HepG2 (cell line): ENCODE results near the gene TBC1D22A. TPM values are rescaled to one million over a fixed set of nuclear protein-coding genes. Genes with fewer than 3 reads are reported as not detected.

Experiments used
- ADNP ChIP-seq: sonication (generic); formaldehyde crosslinking; IDR thresholded peaks from 2 replicates; pipeline ENCODE4 v1.4.0; 2020; ENCODE audit warnings: missing genetic modification reagents
- DNMT1 ChIP-seq: sonication (generic); formaldehyde crosslinking; IDR thresholded peaks from 2 replicates; pipeline ENCODE4 v1.5.1; 2020; ENCODE audit warnings: mild to moderate bottlenecking, missing genetic modification reagents
- FOXO4 ChIP-seq: sonication (generic); formaldehyde crosslinking; conservative IDR thresholded peaks from 2 replicates; pipeline ENCODE4 v1.8.1; 2023; ENCODE audit warnings: missing genetic modification reagents
- GABPA ChIP-seq, 2 experiments: IDR thresholded peaks; 2 replicates each; pipeline ENCODE4 v1.6.1; 2011 to 2016; ENCODE audit warnings: low read depth in 2 of 2, low read length in 1 of 2, missing biosample characterization in 1 of 2, missing genetic modification characterization in 1 of 2
- HNF4G ChIP-seq, 2 experiments: sonication (generic) in 1 of 2; formaldehyde crosslinking in 1 of 2; IDR thresholded peaks; 2 replicates each; pipeline versions ENCODE4 v1.4.0 to v1.6.1; 2011 to 2020; ENCODE audit warnings: borderline replicate concordance in 2 of 2, low read depth in 2 of 2, mild to moderate bottlenecking in 2 of 2, low read length in 1 of 2, missing genetic modification reagents in 1 of 2, moderate library complexity in 1 of 2
- HOXA3 ChIP-seq: sonication (generic); formaldehyde crosslinking; IDR thresholded peaks from 2 replicates; pipeline ENCODE4 v1.5.0; 2020; ENCODE audit warnings: missing genetic modification reagents
- KDM4B ChIP-seq: sonication (generic); formaldehyde crosslinking; IDR thresholded peaks from 2 replicates; pipeline ENCODE4 v1.4.0; 2020; ENCODE audit warnings: missing genetic modification reagents
- NFYB ChIP-seq: sonication (generic); formaldehyde crosslinking; IDR thresholded peaks from 2 replicates; pipeline ENCODE4 v1.4.0; 2020; ENCODE audit warnings: missing genetic modification reagents
- PAX8 ChIP-seq: sonication (generic); formaldehyde crosslinking; IDR thresholded peaks from 2 replicates; pipeline ENCODE4 v1.8.0; 2022; ENCODE audit warnings: mild to moderate bottlenecking, missing genetic modification reagents, borderline replicate concordance
- PHF21A ChIP-seq: sonication (generic); formaldehyde crosslinking; IDR thresholded peaks from 2 replicates; pipeline ENCODE4 v1.5.0; 2020; ENCODE audit warnings: mild to moderate bottlenecking, missing genetic modification reagents
- SMAD3 ChIP-seq: sonication (generic); formaldehyde crosslinking; IDR thresholded peaks from 2 replicates; pipeline ENCODE4 v1.4.0; 2020; ENCODE audit warnings: missing genetic modification reagents
- TBP ChIP-seq: sonication (generic); formaldehyde crosslinking; IDR thresholded peaks from 2 replicates; pipeline ENCODE4 v1.5.0; 2020; ENCODE audit warnings: missing genetic modification reagents
- THAP7 ChIP-seq: sonication (generic); formaldehyde crosslinking; IDR thresholded peaks from 2 replicates; pipeline ENCODE4 v1.8.1; 2023; ENCODE audit warnings: mild to moderate bottlenecking, missing genetic modification reagents
- YEATS2 ChIP-seq: sonication (generic); formaldehyde crosslinking; IDR thresholded peaks from 2 replicates; pipeline ENCODE4 v1.4.0; 2020; ENCODE audit warnings: missing genetic modification reagents, borderline replicate concordance
- ZBTB14 ChIP-seq: sonication (generic); formaldehyde crosslinking; IDR thresholded peaks from 2 replicates; pipeline ENCODE4 v1.4.0; 2020; ENCODE audit warnings: missing genetic modification reagents
- ZBTB20 ChIP-seq: sonication (generic); formaldehyde crosslinking; IDR thresholded peaks from 2 replicates; pipeline ENCODE4 v1.8.1; 2023; ENCODE audit warnings: missing genetic modification reagents, low read depth, mild to moderate bottlenecking, borderline replicate concordance
- ZFP91 ChIP-seq: sonication (generic); formaldehyde crosslinking; IDR thresholded peaks from 2 replicates; pipeline ENCODE4 v1.9.0; 2022; ENCODE audit warnings: missing genetic modification reagents, mild to moderate bottlenecking, borderline replicate concordance
- ZNF264 ChIP-seq: sonication (generic); formaldehyde crosslinking; IDR thresholded peaks from 2 replicates; pipeline ENCODE4 v1.4.0; 2020; ENCODE audit warnings: missing genetic modification reagents
- polyA plus RNA-seq, 8 experiments: library from polyadenylated mRNA; depleted of rRNA in 3 of 8; stranded (reverse) in 7 of 8; unstranded in 1 of 8; fragments of >200 nt; fragmentation: Illumina TruSeq in 4 of 8; extraction: Trizol in 4 of 8; gene quantifications; 2 replicates each; pipeline versions ENCODE4 v1.2.1 to v1.2.3, GENCODE V29; 2011 to 2016; ENCODE audit warnings: low read depth in 4 of 8, missing spikeins in 1 of 8, mixed read lengths in 1 of 8; ENCODE audit not compliant: insufficient read depth in 1 of 8
- total RNA-seq, 5 experiments: library from RNA; depleted of rRNA; stranded (reverse); fragments of >200 nt; fragmentation: Illumina TruSeq; extraction: Trizol; gene quantifications; 2 replicates each; pipeline ENCODE4 v1.2.3, GENCODE V29; 2016; ENCODE audit warnings: low read depth in 1 of 5

The TBC1D22A gene
- total and polyA plus RNA-seq, 2 of the 13 experiments (the other 11 are each of a cell fraction or from before 2014, with no cell fraction given) = 17.3 to 18.0 TPM

- TF ChIP-seq PAX8 = no peak
- no peak for TF ChIP-seq NFYB
- 0 out of 2 replicates have a peak, but pooled peaks have one; percentile 22 for TF ChIP-seq ZBTB20 (CRISPR knock-in tag)
- TF ChIP-seq THAP7 (CRISPR knock-in tag) = no peak
- TF ChIP-seq DNMT1 (CRISPR knock-in tag) = no peak
- TF ChIP-seq TBP = no peak
- 0 out of 2 replicates have a peak, but pooled peaks have one; percentile 20 for TF ChIP-seq PHF21A
- TF ChIP-seq ADNP (CRISPR knock-in tag) = no peak
- TF ChIP-seq ZBTB14 = no peak
- no peak for TF ChIP-seq KDM4B (CRISPR knock-in tag)
- TF ChIP-seq HOXA3 (CRISPR knock-in tag) = peak; percentile 43; the same call in 1 of the 2 replicates
- TF ChIP-seq ZNF264 = no peak
- TF ChIP-seq GABPA (IDR thresholded peaks at IDR 0.05; ENCODE audit: low read depth, low read length) = no peak
- TF ChIP-seq GABPA (CRISPR knock-in tag; IDR thresholded peaks at IDR 0.05; ENCODE audit: low read depth) = 0 out of 2 replicates have a peak, but pooled peaks have one; percentile 16
- no peak for TF ChIP-seq YEATS2 (CRISPR knock-in tag)
- TF ChIP-seq HNF4G (IDR thresholded peaks at IDR 0.05; ENCODE audit: borderline replicate concordance, low read depth, low read length) = peak; percentile 79
- TF ChIP-seq HNF4G (CRISPR knock-in tag; IDR thresholded peaks at IDR 0.05; ENCODE audit: borderline replicate concordance, low read depth) = no peak
- no peak for TF ChIP-seq FOXO4 (CRISPR knock-in tag)
- TF ChIP-seq SMAD3 (CRISPR knock-in tag) = 0 out of 2 replicates have a peak, but pooled peaks have one; percentile 10
- TF ChIP-seq ZFP91 (CRISPR knock-in tag) = no peak
These were observed 52.7 kb downstream of the TBC1D22A start (continued) for GRCh38 chr22:46815132-46815531.
